Memory B cell (primary cell): ENCODE measurements around the gene GPATCH4.
"Not testable (repeated sequence)": the region's sequence is repeated elsewhere in the genome, so short reads cannot be mapped to it uniquely, and the experiment has no call there.

Experiments
- ATAC-seq: fragments of 150-1000 bp; cut with Tn5 transposase; 2 replicates; pipeline ENCODE4 v1.10.0; 2021; ENCODE audit warnings: low read depth, mild to moderate bottlenecking, moderate library complexity
- DNase-seq, 2 donors: peaks; one replicate each; pipeline ENCODE4 v3.0.0; 2022; ENCODE audit warnings: low spot score in 2 of 2
- H3K27ac Mint-ChIP-seq: one replicate; pipeline ENCODE4 v1.8.0; 2022; ENCODE audit warnings: mild to moderate bottlenecking, moderate library complexity, mixed read lengths
- H3K27me3 Mint-ChIP-seq: one replicate; pipeline ENCODE4 v1.8.0; 2022; ENCODE audit warnings: mixed read lengths
- H3K36me3 Mint-ChIP-seq: one replicate; pipeline ENCODE4 v1.8.0; 2022; ENCODE audit warnings: mild to moderate bottlenecking, mixed read lengths
- H3K4me1 Mint-ChIP-seq: one replicate; pipeline ENCODE4 v1.8.0; 2022; ENCODE audit warnings: mixed read lengths
- H3K4me3 Mint-ChIP-seq: one replicate; pipeline ENCODE4 v1.8.0; 2022; ENCODE audit warnings: mild to moderate bottlenecking, moderate library complexity, mixed read lengths
- H3K9me3 Mint-ChIP-seq: one replicate; pipeline ENCODE4 v1.8.0; 2022; ENCODE audit warnings: mixed read lengths

Gene GPATCH4

DNA sequence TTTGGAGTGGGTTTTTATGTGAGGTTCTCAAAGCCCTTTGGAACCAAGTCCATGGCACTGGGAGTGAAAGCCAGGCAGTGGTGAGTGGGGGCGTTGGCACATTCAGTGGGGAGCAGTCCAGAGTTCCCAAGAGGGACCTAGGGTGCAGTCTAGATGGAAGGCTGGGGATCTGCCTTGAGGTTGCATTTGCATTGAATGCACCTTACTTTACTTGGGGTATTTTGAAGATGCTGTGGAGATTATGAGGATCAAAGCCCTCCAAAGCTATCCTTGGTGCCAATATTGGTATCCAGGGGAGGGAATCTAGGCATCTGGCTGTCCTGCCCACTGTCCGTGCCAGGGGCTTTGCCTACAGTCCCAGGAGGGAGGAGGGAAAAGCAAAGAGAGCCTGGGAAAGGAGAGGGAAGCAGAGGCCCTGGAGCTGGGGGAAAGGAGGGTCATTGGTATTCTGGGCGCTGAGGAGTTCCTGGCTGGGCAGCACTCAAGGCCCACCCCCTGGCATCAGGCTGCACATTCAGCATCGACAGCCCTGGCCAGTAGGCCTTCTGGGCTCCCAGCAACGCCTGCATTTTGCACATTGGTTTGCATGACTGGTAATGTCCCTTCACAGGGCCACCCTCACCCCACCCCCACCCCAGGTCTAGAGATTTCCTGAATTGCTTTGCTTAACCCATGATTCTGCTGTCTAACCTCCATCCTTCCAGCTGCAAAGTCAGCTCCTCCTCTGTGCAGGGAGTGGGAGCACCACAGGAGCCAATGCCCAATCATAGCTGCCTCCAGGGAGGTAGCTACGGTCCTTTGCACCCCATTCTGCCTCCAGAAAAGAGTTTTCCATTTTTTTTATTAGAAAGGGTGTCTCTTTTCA is 39.8 kb upstream of the GPATCH4 start:
- DNase-seq: no peak
- no peak for ATAC-seq
- Mint-ChIP-seq H3K27me3 (peaks cover 54% of the 10 kb centered on the region), H3K4me3 (peak overlapping the region; percentile 62), H3K36me3 (no peaks in the 10 kb centered on the region), H3K4me1 (peaks cover 20% of the 10 kb centered on the region), H3K9me3 (no peaks in the 10 kb centered on the region), H3K27ac (no peak overlapping the region)

DNA sequence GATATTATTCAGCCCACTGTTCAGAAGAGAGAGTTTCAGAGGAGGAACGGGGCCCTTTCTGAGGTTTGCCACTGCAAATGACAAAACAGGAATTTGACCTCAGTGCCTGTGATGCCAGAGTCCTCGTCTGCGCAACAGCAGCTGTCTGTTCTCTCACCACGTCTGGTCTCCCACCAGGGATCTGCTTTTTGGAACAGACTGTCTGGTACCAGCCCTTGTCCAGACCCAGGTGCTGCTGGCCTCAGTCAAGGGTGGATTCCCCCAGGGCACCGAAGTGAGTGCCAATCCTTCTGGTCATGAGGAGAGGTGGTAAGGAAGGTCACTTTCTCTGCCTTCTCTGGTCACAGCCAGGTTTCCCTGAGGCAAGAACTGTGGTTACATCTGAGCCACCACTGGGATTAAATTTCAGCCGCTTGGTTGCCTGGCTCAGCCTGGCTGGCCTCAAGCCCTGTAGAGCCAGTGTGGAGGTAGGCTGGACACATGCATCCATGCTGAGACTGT is 38.4 kb upstream of the GPATCH4 start:
- ATAC-seq (no peak), DNase-seq (no peak)
- H3K36me3 Mint-ChIP-seq: no peaks in the 10 kb centered on the region
- H3K4me3 Mint-ChIP-seq: no peak overlapping the region
- H3K27me3 Mint-ChIP-seq: peaks cover 43% of the 10 kb centered on the region
- peaks cover 20% of the 10 kb centered on the region for H3K4me1 Mint-ChIP-seq
- no peaks in the 10 kb centered on the region for H3K9me3 Mint-ChIP-seq
- no peak overlapping the region for H3K27ac Mint-ChIP-seq

DNA sequence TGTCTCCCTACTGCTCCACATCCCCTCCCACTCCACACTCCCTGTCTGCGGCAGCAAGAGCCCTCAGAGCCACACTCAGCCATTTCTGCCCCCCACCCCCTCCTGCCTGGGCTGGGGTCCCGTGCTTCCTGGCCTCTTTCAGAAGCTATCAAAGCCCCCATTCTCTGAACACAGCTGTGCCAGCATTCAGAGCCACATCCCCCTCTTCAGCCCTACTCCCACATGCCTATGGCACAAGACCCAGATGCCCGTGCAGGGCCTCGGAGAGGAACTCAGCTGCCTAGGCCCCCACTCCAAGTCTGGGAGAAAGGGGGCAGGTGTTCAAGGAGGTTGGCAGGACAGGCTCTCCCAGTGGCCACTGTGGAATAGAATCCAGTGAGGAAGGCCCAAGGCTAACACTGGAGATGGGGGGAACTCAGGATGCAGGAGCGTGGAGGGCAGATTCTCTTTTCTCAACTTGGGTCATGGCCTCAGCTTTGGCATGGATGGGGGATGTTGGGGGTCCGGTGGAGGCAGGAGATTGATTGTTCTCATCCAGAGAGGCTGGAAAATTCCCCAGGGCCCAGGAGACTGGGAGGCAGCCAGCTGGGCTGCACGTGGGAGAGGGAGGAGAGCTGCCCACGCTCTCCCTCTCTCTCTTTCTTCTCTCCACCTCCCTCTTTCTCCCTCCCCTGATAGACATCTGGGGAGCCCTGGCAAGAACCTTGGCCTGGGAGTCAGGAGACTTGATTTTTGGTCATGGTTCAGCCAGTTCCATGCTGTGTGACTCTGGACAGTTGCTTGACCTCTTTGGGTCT is 37.1 kb upstream of the GPATCH4 start:
- no peak overlapping the region for H3K27ac Mint-ChIP-seq
- H3K36me3 Mint-ChIP-seq: no peaks in the 10 kb centered on the region
- DNase-seq (no peak), ATAC-seq (no peak)
- peaks cover 16% of the 10 kb centered on the region for H3K4me1 Mint-ChIP-seq
- peaks cover 41% of the 10 kb centered on the region for H3K27me3 Mint-ChIP-seq
- no peak overlapping the region for H3K4me3 Mint-ChIP-seq
- no peaks in the 10 kb centered on the region for H3K9me3 Mint-ChIP-seq

DNA sequence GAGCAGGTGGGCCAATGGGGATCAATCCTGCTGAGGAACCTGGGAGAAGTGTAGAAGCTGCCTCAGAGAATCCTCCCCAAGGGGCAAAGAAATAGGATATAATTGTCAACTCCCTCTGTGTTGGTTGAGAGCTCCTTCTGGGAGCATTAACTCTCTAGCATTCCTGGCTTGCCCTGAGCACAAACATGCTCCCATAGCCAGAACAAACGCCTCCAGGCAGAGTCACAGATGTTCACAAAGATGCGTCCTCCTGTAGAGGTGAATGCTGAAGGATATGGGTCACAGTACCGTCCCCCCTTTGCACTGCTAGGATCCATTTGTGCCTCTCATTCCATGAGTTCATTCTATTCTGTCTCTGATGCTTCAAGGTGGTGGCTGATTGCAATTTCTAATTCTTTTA is 31.1 kb upstream of the GPATCH4 start:
- no peaks in the 10 kb centered on the region for H3K36me3 Mint-ChIP-seq
- ATAC-seq (no peak), DNase-seq (no peak)
- no peak overlapping the region for H3K27ac Mint-ChIP-seq
- no peak overlapping the region for H3K4me3 Mint-ChIP-seq
- H3K9me3 Mint-ChIP-seq: no peaks in the 10 kb centered on the region
- peaks cover 4% of the 10 kb centered on the region for H3K4me1 Mint-ChIP-seq
- H3K27me3 Mint-ChIP-seq: peaks cover 24% of the 10 kb centered on the region

DNA sequence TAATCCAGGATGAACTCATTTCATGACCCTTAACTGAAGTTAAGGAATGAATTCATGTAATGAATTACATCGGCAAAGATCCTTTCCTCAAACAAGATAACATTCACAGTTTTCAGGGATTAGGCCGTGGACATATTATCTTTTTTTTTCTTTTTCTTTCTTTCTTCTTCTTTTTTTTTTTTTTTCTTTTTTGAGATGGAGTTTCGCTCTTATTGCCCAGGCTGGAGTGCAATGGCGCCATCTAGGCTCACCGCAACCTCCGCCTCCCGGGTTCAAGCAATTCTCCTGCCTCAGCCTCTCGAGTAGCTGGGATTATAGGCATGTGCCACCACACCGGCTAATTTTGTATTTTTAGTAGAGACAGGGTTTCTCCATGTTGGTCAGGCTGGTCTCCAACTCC is 29.9 kb upstream of the GPATCH4 start:
- not testable (repeated sequence) for DNase-seq, H3K4me1 Mint-ChIP-seq, H3K36me3 Mint-ChIP-seq, H3K9me3 Mint-ChIP-seq, H3K27ac Mint-ChIP-seq, H3K4me3 Mint-ChIP-seq, ATAC-seq
- peaks cover 20% of the 10 kb centered on the region for H3K27me3 Mint-ChIP-seq

DNA sequence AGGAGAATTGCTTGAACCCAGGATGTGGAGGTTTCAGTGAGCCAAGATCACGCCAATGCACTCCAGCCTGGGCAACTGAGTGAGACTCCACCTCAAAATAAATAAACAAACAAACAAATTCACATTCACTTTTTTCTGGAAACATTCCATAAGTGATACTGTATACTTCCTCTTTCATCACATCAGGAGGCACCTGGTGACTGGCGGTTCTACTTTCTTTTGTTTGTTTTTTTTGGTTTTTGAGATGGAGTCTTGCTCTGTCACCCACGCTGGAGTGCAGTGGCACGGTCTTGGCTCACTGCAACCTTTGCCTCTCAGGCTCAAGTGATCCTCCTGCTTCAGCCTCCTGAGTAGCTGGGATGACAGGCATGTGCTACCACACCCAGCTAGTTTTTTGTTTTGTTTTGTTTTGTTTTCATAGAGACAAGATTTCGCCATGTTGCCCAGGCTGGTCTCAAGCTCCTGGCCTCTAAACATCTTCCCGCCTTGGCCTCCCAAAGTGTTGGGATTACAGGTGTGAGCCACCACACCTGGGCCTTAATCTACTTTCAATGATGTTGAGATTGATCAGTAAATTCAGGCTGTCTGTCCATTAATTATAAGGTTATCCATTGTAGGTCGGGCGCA is 28.7 kb upstream of the GPATCH4 start:
- Mint-ChIP-seq H3K36me3 (no peaks in the 10 kb centered on the region), H3K4me3 (no peak overlapping the region)

DNA sequence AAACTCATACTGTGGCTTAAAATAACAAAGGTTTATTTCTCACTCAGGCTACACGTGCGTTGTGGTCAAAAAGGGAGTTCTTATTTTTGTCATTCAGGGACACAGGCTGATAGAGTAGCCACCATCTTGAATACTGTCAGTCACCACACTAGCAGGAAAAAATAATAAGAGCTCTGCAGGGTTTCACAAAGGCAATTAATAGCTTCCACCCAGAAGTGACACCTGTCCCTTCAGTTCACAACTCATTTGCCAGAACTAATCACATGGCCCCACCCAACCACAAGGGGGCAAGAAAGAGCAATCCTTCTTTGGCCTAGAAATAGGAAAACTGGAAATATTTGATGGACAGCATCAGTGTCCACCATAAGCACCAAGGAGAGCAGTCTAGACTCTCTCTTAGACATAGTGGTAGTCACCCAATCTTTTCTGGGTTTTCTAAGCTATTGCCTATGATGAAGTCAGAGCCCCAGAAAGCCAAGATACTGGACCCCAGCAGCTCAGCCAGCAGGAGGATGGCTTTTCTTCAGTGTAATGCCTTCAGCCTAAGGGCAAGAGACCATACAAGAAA is 26.1 kb upstream of the GPATCH4 start:
- Mint-ChIP-seq H3K36me3 (no peaks in the 10 kb centered on the region), H3K4me3 (no peak overlapping the region), H3K27me3 (peaks cover 23% of the 10 kb centered on the region), H3K9me3 (no peaks in the 10 kb centered on the region), H3K27ac (no peak overlapping the region), H3K4me1 (peaks cover 5% of the 10 kb centered on the region)
- DNase-seq (no peak), ATAC-seq (no peak)

More for the DNA sequence above, 28.7 kb upstream of the GPATCH4 start:
- DNase-seq (no peak), ATAC-seq (peak; percentile 37)
- no peak overlapping the region for H3K27ac Mint-ChIP-seq
- peaks cover 20% of the 10 kb centered on the region for H3K27me3 Mint-ChIP-seq
- H3K9me3 Mint-ChIP-seq: no peaks in the 10 kb centered on the region
- peaks cover 3% of the 10 kb centered on the region for H3K4me1 Mint-ChIP-seq

DNA sequence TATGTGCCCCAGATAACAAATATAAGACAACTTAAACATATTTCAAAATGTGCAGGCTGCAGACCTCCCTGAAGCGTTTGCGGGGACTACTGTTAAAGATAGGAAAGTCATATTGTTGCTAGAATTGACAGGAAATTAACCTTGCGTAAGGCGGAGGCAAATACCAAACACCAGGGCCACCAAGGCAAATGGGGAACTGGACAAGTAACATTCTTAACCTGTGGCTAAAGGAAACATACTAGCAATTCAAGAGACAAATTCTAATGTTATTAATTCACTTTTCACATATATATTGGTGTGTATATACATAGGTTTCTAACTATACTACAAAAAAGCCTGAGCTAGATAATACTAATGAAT is 24.8 kb upstream of the GPATCH4 start:
- ATAC-seq (no peak), DNase-seq (no peak)
- Mint-ChIP-seq H3K4me3 (no peak overlapping the region), H3K27ac (no peak overlapping the region), H3K9me3 (no peaks in the 10 kb centered on the region), H3K27me3 (peaks cover 20% of the 10 kb centered on the region), H3K36me3 (no peaks in the 10 kb centered on the region), H3K4me1 (peaks cover 5% of the 10 kb centered on the region)

DNA sequence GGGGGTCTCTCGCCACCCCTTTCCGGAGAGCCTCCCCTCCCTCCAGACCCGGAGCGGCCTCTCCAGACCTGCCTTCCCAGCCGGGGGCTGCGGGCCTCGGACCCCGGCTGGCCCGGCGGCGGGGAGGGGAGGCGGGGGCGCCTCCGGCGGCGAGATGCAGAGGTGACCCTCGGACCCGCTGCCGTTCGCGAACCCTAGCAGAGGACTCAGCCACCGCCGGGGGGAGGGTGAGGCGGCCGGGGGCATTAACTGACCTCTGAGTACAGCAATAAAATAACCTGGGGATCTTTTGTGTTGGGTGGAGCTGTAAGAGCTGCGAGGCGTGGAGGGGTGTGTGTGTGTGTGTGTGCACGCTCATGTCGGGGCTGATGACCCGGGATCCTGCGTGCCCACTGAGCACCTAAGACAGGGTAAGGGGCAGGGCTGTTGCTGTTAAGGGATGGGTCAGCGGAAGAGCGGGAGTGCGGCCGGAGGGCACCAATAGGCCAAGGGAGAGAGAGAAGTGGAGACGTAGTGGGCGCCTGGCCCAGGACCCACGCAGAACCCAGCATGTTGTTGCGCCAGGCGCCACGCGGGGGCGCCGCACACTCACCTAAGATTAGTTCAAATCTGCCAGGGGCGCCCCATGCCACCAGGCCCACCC is 24.3 kb upstream of the GPATCH4 start:
- Mint-ChIP-seq H3K4me1 (peaks cover 5% of the 10 kb centered on the region), H3K4me3 (peak overlapping the region; percentile 77), H3K27ac (no peak overlapping the region), H3K36me3 (no peaks in the 10 kb centered on the region), H3K27me3 (peaks cover 21% of the 10 kb centered on the region), H3K9me3 (no peaks in the 10 kb centered on the region)
- peak; percentile 61 for ATAC-seq
- peak; percentile 72 to 77 for DNase-seq

DNA sequence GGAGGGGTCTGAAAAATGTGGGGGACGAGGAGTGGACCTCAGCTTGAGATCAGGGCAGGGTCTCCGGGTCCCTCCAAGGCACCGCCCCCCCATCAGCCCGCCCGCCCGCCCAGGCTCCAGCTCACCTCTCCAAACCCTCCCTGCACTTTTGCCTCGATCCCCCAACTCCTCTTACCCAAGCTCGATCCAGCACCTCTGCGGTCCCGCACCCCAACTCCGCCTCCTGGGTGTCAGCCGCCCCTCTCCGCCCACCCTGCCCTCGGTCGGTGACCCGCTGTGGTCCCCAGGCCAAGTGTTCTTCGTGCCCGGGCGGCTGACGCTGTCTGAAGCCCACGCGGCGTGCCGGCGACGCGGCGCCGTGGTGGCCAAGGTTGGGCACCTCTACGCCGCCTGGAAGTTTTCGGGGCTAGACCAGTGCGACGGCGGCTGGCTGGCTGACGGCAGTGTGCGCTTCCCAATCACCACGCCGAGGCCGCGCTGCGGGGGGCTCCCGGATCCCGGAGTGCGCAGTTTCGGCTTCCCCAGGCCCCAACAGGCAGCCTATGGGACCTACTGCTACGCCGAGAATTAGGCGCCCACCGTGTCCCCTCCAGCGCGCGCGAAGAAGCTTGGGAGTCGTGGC is 23.6 kb upstream of the GPATCH4 start:
- Mint-ChIP-seq H3K4me1 (peaks cover 5% of the 10 kb centered on the region), H3K27me3 (peaks cover 23% of the 10 kb centered on the region), H3K27ac (no peak overlapping the region), H3K36me3 (no peaks in the 10 kb centered on the region), H3K9me3 (no peaks in the 10 kb centered on the region), H3K4me3 (peak overlapping the region; percentile 70)
- ATAC-seq: peak; percentile 4
- DNase-seq: no peak

DNA sequence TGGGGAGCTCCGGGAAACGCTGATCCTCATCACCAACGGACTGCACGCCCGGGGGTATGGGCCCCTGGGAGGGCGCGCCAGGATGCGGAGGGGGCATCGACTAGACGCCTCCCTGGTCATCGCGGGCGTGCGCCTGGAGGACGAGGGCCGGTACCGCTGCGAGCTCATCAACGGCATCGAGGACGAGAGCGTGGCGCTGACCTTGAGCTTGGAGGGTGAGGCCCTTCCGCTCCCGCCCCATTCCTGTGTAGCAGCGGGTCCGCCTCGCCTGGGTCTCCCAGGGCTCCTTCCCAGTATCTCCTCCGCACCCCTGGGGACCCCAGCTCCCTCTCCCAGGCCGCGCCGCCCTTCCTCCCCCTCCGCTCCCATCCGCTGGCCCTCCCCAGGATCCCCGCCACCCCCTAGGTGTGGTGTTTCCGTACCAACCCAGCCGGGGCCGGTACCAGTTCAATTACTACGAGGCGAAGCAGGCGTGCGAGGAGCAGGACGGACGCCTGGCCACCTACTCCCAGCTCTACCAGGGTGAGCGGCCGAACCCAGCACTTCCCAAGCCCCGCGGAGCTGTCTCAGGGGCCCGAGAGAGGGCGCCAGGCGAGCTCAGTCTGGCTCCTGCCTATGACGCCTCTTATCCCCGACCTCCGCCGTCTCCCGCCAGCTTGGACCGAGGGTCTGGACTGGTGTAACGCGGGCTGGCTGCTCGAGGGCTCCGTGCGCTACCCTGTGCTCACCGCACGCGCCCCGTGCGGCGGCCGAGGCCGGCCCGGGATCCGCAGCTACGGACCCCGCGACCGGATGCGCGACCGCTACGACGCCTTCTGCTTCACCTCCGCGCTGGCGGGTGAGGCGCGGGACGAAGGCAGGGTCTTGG is 22.9 kb upstream of the GPATCH4 start:
- ATAC-seq (peak; percentile 58), DNase-seq (peak in 1 of 2 donors; percentile 58)
- Mint-ChIP-seq H3K4me3 (peak overlapping the region; percentile 70), H3K4me1 (peaks cover 7% of the 10 kb centered on the region), H3K9me3 (no peaks in the 10 kb centered on the region), H3K27me3 (peaks cover 26% of the 10 kb centered on the region), H3K36me3 (no peaks in the 10 kb centered on the region), H3K27ac (no peak overlapping the region)

DNA sequence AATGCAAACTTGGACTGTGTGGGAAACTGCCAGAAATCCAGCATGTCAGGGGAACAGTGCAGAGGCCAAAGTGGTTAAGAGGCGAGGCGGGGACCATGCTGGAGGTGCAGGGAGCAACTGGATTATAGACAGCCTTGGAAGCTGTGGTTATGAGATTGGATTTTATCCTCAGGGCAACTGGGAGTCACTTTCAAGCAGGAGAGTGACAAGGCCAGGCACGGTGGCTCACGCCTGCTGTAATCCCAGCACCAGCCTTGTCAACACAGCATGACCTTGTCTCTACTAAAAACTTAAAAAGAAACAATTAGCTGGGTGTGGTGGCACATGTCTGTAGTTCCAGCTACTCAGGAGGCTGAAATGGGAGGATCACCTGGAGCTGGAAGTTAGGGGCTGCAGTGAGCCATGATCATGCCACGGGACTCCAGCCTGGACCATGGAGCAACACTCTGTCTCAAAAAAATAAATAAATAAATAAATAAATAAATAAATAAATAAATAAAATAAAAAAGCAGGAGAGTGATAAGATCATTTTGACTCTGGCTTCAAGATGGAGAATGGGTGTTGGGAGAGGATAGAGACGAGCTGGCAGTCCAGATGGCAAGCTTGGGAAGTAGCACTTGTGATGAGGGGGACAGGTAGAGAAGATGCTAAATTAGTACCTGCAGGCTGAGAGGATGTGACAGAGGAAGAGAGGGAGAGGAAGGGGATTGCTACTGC is 21.5 kb upstream of the GPATCH4 start:
- H3K9me3 Mint-ChIP-seq: no peaks in the 10 kb centered on the region
- peaks cover 28% of the 10 kb centered on the region for H3K27me3 Mint-ChIP-seq
- no peak overlapping the region for H3K4me3 Mint-ChIP-seq
- ATAC-seq (no peak), DNase-seq (no peak)
- H3K27ac Mint-ChIP-seq: no peak overlapping the region
- H3K4me1 Mint-ChIP-seq: peaks cover 9% of the 10 kb centered on the region
- H3K36me3 Mint-ChIP-seq: no peaks in the 10 kb centered on the region
